Raji (cell line): ENCODE data around the gene HS6ST1.

Source experiments
- POLR2A ChIP-seq: IDR thresholded peaks from 2 replicates; pipeline ENCODE4 v1.6.1; 2011; ENCODE audit warnings: low read depth, low read length, control low read depth; ENCODE audit not compliant: insufficient read depth

HS6ST1 gene

GRCh38 chr2:128302011-128302743, 16.5 kb downstream of the HS6ST1 start:
- TF ChIP-seq POLR2A: no peak

GRCh38 chr2:128301501-128301966, 17.1 kb downstream of the HS6ST1 start:
- TF ChIP-seq POLR2A: no peak

- no peak for TF ChIP-seq POLR2A
Measured at GRCh38 chr2:128301021-128301420, 17.6 kb downstream of the HS6ST1 start.

- TF ChIP-seq POLR2A: no peak
Measured at GRCh38 chr2:128300151-128301020, 18.3 kb downstream of the HS6ST1 start.

GRCh38 chr2:128299628-128300027, 19.0 kb downstream of the HS6ST1 start:
- TF ChIP-seq POLR2A: no peak

- TF ChIP-seq POLR2A: no peak
Measured at GRCh38 chr2:128298846-128299507, 19.7 kb downstream of the HS6ST1 start.

GRCh38 chr2:128298286-128298685, 20.4 kb downstream of the HS6ST1 start:
- no peak for TF ChIP-seq POLR2A

- TF ChIP-seq POLR2A: no peak
Measured at GRCh38 chr2:128293870-128294455, 24.7 kb downstream of the HS6ST1 start.

GRCh38 chr2:128293426-128293755, 25.3 kb downstream of the HS6ST1 start:
- TF ChIP-seq POLR2A: no peak

GRCh38 chr2:128292599-128293425, 25.9 kb downstream of the HS6ST1 start:
- TF ChIP-seq POLR2A: no peak

GRCh38 chr2:128291844-128292598, 26.6 kb downstream of the HS6ST1 start:
- no peak for TF ChIP-seq POLR2A

- TF ChIP-seq POLR2A: no peak
Measured at GRCh38 chr2:128291161-128291843, 27.4 kb downstream of the HS6ST1 start.

GRCh38 chr2:128290356-128290755, 28.3 kb downstream of the HS6ST1 start:
- no peak for TF ChIP-seq POLR2A
